Measurements from ENCODE around the gene SYVN1. TPM values are rescaled to one million over a fixed set of nuclear protein-coding genes. Genes with fewer than 3 reads are reported as not detected.

SYVN1 gene
- total RNA-seq, 1 experiment from 2014 or later: 34.8 TPM

DNA sequence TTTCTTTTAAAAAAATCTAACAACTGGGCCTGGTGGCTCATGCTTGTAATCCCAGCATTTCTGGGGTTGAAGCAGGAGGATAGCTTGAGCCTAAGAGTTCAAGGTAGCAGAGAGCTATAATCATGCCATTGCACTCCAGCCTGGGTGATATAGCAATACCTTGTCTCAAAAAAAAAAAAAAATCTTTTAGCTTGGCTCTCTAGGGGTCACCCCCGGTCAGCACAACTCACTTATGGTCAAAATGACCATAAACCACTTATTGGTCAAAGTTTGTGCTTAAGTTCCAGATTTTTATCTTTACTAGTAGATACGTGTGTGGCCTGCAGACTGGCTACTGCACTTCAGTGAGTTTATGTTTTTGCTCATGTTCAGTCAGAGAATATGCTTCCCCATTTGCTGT is 29.4 kb upstream of the SYVN1 start:
- Mint-ChIP-seq H3K27me3 (ENCODE audit: low read depth) (peaks cover 4% of the 10 kb centered on the region; the same call in 1 of the 2 replicates), H3K9me3 (no peaks in the 10 kb centered on the region), H3K4me1 (peaks cover 9% of the 10 kb centered on the region), H3K36me3 (no peaks in the 10 kb centered on the region), H3K4me3 (no peak overlapping the region), H3K27ac (no peak overlapping the region)
- POLR2A ChIA-PET: no interaction called here
- TF ChIP-seq, protein P1, sequence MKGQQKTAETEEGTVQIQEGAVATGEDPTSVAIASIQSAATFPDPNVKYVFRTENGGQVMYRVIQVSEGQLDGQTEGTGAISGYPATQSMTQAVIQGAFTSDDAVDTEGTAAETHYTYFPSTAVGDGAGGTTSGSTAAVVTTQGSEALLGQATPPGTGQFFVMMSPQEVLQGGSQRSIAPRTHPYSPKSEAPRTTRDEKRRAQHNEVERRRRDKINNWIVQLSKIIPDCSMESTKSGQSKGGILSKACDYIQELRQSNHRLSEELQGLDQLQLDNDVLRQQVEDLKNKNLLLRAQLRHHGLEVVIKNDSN (CRISPR knock-in tag; IDR thresholded peaks at IDR 0.05): no peak
- TF ChIP-seq HMGA2 (CRISPR knock-in tag; IDR thresholded peaks at IDR 0.05) (no peak), TEAD4 (CRISPR knock-in tag; IDR thresholded peaks at IDR 0.05) (no peak), ZNF121 (CRISPR knock-in tag; IDR thresholded peaks at IDR 0.05) (no peak), NFATC4 (CRISPR knock-in tag; IDR thresholded peaks at IDR 0.05) (no peak), MYBL2 (CRISPR knock-in tag; IDR thresholded peaks at IDR 0.05) (no peak), TEAD1 (CRISPR knock-in tag; IDR thresholded peaks at IDR 0.05) (no peak), SMAD4 (CRISPR knock-in tag; IDR thresholded peaks at IDR 0.05) (no peak), NR2C2 (CRISPR knock-in tag; IDR thresholded peaks at IDR 0.05) (no peak), JUN (CRISPR knock-in tag; IDR thresholded peaks at IDR 0.05) (no peak), ZNF416 (CRISPR knock-in tag; IDR thresholded peaks at IDR 0.05) (no peak)
- TF ChIP-seq, protein P2, sequence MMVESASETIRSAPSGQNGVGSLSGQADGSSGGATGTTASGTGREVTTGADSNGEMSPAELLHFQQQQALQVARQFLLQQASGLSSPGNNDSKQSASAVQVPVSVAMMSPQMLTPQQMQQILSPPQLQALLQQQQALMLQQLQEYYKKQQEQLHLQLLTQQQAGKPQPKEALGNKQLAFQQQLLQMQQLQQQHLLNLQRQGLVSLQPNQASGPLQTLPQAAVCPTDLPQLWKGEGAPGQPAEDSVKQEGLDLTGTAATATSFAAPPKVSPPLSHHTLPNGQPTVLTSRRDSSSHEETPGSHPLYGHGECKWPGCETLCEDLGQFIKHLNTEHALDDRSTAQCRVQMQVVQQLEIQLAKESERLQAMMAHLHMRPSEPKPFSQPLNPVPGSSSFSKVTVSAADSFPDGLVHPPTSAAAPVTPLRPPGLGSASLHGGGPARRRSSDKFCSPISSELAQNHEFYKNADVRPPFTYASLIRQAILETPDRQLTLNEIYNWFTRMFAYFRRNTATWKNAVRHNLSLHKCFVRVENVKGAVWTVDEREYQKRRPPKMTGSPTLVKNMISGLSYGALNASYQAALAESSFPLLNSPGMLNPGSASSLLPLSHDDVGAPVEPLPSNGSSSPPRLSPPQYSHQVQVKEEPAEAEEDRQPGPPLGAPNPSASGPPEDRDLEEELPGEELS (CRISPR knock-in tag; IDR thresholded peaks at IDR 0.05): no peak
- TF ChIP-seq, protein P3, sequence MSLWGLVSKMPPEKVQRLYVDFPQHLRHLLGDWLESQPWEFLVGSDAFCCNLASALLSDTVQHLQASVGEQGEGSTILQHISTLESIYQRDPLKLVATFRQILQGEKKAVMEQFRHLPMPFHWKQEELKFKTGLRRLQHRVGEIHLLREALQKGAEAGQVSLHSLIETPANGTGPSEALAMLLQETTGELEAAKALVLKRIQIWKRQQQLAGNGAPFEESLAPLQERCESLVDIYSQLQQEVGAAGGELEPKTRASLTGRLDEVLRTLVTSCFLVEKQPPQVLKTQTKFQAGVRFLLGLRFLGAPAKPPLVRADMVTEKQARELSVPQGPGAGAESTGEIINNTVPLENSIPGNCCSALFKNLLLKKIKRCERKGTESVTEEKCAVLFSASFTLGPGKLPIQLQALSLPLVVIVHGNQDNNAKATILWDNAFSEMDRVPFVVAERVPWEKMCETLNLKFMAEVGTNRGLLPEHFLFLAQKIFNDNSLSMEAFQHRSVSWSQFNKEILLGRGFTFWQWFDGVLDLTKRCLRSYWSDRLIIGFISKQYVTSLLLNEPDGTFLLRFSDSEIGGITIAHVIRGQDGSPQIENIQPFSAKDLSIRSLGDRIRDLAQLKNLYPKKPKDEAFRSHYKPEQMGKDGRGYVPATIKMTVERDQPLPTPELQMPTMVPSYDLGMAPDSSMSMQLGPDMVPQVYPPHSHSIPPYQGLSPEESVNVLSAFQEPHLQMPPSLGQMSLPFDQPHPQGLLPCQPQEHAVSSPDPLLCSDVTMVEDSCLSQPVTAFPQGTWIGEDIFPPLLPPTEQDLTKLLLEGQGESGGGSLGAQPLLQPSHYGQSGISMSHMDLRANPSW (CRISPR knock-in tag; conservative IDR thresholded peaks at IDR 0.05; ENCODE audit: low read depth): no peak
- TF ChIP-seq, protein P4, sequence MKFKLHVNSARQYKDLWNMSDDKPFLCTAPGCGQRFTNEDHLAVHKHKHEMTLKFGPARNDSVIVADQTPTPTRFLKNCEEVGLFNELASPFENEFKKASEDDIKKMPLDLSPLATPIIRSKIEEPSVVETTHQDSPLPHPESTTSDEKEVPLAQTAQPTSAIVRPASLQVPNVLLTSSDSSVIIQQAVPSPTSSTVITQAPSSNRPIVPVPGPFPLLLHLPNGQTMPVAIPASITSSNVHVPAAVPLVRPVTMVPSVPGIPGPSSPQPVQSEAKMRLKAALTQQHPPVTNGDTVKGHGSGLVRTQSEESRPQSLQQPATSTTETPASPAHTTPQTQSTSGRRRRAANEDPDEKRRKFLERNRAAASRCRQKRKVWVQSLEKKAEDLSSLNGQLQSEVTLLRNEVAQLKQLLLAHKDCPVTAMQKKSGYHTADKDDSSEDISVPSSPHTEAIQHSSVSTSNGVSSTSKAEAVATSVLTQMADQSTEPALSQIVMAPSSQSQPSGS (CRISPR knock-in tag; IDR thresholded peaks at IDR 0.05; ENCODE audit: borderline replicate concordance, low read depth): no peak
- TF ChIP-seq, protein P5, sequence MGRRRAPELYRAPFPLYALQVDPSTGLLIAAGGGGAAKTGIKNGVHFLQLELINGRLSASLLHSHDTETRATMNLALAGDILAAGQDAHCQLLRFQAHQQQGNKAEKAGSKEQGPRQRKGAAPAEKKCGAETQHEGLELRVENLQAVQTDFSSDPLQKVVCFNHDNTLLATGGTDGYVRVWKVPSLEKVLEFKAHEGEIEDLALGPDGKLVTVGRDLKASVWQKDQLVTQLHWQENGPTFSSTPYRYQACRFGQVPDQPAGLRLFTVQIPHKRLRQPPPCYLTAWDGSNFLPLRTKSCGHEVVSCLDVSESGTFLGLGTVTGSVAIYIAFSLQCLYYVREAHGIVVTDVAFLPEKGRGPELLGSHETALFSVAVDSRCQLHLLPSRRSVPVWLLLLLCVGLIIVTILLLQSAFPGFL (CRISPR knock-in tag; IDR thresholded peaks at IDR 0.05; ENCODE audit: borderline replicate concordance): no peak
- TF ChIP-seq, protein P6, sequence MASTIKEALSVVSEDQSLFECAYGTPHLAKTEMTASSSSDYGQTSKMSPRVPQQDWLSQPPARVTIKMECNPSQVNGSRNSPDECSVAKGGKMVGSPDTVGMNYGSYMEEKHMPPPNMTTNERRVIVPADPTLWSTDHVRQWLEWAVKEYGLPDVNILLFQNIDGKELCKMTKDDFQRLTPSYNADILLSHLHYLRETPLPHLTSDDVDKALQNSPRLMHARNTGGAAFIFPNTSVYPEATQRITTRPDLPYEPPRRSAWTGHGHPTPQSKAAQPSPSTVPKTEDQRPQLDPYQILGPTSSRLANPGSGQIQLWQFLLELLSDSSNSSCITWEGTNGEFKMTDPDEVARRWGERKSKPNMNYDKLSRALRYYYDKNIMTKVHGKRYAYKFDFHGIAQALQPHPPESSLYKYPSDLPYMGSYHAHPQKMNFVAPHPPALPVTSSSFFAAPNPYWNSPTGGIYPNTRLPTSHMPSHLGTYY (CRISPR knock-in tag; IDR thresholded peaks at IDR 0.05): no peak
- DNase-seq (ENCODE audit: low spot score) (no peak), ATAC-seq (no peak)
- CTCF ChIA-PET: interaction anchor here (0.8 kb wide), 1 partner anchor 18 kb away, joined by 3 read pairs; the partner anchor contains the start of gene CAPN1

DNA sequence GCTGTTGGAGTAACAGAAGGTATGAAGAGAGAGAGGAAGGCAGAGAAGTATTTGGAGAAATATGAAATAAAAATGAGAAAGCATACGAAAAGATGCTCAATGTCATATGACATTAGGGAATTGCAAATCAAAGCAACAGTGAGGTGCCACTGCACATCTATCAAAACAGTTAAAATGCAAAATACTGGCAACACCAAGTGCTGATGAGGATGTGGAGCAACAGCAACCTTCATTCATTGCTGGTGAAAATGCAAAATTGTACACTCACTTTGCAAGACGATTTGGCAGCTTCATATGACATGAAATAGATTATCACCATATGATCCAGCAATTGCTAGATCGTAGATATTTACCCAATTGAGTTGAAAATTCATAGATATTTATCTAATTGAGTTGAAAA is 26.3 kb upstream of the SYVN1 start:
- H3K4me1 Mint-ChIP-seq: peaks cover 2% of the 10 kb centered on the region
- peaks cover 7% of the 10 kb centered on the region for H3K27me3 Mint-ChIP-seq (ENCODE audit: low read depth)
- DNase-seq (ENCODE audit: low spot score): no peak
- no peak overlapping the region for H3K27ac Mint-ChIP-seq
- TF ChIP-seq NR2C2 (CRISPR knock-in tag; IDR thresholded peaks at IDR 0.05): no peak
- TF ChIP-seq SMAD3 (CRISPR knock-in tag; IDR thresholded peaks at IDR 0.05; ENCODE audit: borderline replicate concordance): no peak
- TF ChIP-seq, protein P1 (CRISPR knock-in tag; IDR thresholded peaks at IDR 0.05): no peak
- H3K4me3 Mint-ChIP-seq: no peak overlapping the region
- no peak for ATAC-seq
- H3K9me3 Mint-ChIP-seq: no peaks in the 10 kb centered on the region
- ChIA-PET CTCF (no interaction called here), POLR2A (no interaction called here)
- H3K36me3 Mint-ChIP-seq: no peaks in the 10 kb centered on the region
